Activated naive CD8-positive, alpha-beta T cell (primary cell): ENCODE data around the gene ZNF518A.
"Not testable (repeated sequence)": the region's sequence is repeated elsewhere in the genome, so short reads cannot be mapped to it uniquely, and the experiment has no call there.

ENCODE experiments used
- H3K27ac Mint-ChIP-seq: one replicate; pipeline ENCODE4 v1.8.0; 2021; ENCODE audit warnings: mixed read lengths
- H3K27me3 Mint-ChIP-seq: one replicate; pipeline ENCODE4 v1.8.0; 2021; ENCODE audit warnings: mixed read lengths
- H3K36me3 Mint-ChIP-seq: one replicate; pipeline ENCODE4 v1.8.0; 2021; ENCODE audit warnings: mixed read lengths
- H3K4me1 Mint-ChIP-seq: one replicate; pipeline ENCODE4 v1.8.0; 2021; ENCODE audit warnings: low read depth, mixed read lengths
- H3K4me3 Mint-ChIP-seq: one replicate; pipeline ENCODE4 v1.8.0; 2021; ENCODE audit warnings: mild to moderate bottlenecking, mixed read lengths
- H3K9me3 Mint-ChIP-seq: one replicate; pipeline ENCODE4 v1.8.0; 2021; ENCODE audit warnings: low read depth, mixed read lengths

Gene ZNF518A

DNA sequence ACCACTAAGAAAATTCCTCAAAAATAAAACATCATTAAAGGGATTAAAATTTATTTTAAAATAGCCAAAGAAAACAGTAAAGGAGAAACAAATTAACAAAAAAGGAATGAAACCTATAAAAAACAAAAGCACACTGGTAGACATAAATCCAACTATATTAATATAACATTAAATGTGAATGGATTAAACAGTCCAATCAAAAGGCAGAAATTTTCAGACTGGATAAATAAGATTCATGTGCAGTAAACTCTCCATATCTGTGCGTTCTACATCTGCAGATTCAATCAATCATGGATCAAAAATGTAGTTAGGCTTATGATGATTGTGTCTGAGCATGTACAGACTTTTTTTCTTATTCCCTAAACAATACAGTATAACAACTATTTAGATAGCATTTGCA lies 42.6 kb downstream of the ZNF518A start:
- Mint-ChIP-seq H3K27me3 (peaks cover 11% of the 10 kb centered on the region), H3K4me1 (no peaks in the 10 kb centered on the region), H3K36me3 (peaks cover 15% of the 10 kb centered on the region), H3K27ac (no peak overlapping the region), H3K9me3 (peaks cover 53% of the 10 kb centered on the region), H3K4me3 (no peak overlapping the region)

DNA sequence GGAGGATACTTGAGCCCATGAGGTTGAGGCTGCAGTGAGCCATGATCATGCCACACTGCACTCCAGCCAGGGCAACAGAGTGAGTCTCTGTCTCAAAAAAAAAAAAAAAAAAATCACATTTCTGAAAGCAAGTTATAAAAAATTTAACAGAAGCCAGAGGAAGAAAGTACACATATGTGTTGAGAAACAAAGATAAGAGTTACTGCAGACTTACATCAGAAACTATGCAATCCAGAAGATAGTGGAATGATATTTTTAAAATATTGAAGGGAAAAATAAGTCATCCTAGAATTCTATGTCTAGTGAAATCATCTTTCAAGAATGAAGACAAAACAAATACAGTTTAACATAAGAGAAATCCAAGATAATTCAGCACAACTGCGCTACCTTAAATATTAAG lies 46.9 kb downstream of the ZNF518A start:
- Mint-ChIP-seq H3K27ac (no peak overlapping the region), H3K4me1 (no peaks in the 10 kb centered on the region), H3K4me3 (no peak overlapping the region), H3K9me3 (peaks cover 47% of the 10 kb centered on the region), H3K27me3 (peaks cover 11% of the 10 kb centered on the region), H3K36me3 (peaks cover 10% of the 10 kb centered on the region)

DNA sequence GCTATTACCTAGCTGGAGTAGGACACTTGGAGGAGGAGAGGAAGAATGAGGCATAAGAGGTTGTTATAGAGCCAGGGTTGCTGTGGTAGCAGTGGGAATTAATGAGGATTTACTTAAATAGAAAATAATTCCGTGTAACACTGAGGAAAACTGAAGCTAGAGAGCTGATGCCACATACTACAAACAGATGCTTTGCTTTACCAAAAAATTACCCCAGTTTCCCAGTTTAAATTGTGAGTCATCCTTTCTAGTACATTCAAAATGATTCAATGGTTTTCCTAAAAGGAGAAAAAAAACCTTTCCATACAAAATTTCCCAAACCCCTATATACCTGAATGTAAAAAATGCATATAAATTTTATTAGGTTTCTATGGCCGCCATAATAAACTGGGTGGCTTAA lies 58.3 kb downstream of the ZNF518A start:
- H3K9me3 Mint-ChIP-seq: peaks cover 9% of the 10 kb centered on the region
- no peak overlapping the region for H3K27ac Mint-ChIP-seq
- no peaks in the 10 kb centered on the region for H3K4me1 Mint-ChIP-seq
- H3K4me3 Mint-ChIP-seq: no peak overlapping the region
- H3K36me3 Mint-ChIP-seq: peaks cover 5% of the 10 kb centered on the region
- H3K27me3 Mint-ChIP-seq: peaks cover 16% of the 10 kb centered on the region

DNA sequence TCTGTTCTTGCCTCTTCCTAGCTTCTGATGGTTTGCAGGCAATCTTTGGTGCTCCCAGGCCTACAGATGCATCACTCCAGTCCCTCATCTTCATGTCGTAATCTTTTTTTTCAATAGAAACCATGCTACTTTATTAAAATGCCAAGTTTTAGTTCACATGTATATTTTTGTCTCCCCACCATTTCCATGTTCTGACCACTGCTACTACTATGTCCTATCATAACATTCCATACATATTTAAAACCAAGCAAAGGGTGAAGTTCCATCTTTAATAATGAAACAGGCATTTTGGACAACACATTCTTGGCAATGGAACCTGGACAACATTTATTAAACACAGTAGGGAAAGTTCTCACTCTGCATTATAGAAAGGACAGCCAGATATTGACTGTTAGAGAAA lies 58.8 kb downstream of the ZNF518A start:
- Mint-ChIP-seq H3K4me1 (no peaks in the 10 kb centered on the region), H3K36me3 (peaks cover 5% of the 10 kb centered on the region), H3K27me3 (peaks cover 16% of the 10 kb centered on the region), H3K9me3 (peaks cover 9% of the 10 kb centered on the region), H3K4me3 (no peak overlapping the region), H3K27ac (no peak overlapping the region)

DNA sequence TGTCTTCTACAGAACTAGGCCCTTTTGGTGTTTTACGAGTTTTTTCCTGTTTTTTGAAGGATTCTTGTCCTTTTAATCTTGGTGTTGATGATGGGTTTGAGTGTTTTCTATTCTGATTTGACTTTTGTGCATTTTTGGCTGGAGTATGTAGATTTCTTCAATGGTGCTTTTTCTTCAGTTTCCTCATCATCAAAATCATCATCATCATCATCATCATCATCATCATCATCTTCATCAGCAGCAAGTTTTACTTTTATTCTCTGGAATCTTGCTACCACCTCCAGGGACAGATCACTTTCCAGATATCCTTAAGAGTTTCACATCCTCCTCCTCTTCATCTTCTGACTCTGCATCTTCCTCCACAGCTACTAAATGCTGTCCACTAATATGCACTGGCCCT lies 59.4 kb downstream of the ZNF518A start:
- peaks cover 16% of the 10 kb centered on the region for H3K27me3 Mint-ChIP-seq
- not testable (repeated sequence) for H3K4me1 Mint-ChIP-seq, H3K36me3 Mint-ChIP-seq, H3K9me3 Mint-ChIP-seq, H3K4me3 Mint-ChIP-seq, H3K27ac Mint-ChIP-seq

DNA sequence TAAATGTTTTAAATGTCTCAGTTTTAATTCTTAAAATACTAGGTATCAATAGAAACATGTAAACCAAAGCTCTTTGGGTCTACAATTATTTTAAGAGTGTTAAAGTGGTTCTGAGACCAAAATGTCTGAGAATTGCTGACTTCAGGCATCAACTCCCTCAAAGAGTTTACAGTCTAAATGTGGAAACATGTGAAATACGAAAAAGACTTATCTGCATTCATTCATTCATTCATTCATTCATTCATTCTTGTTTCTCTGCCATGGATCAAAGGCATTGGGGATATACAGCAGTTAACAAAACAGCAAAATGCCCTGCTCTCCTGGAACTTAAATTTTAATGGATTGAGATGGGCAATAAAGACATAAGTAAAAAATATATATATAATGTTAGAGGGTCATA lies 71.4 kb downstream of the ZNF518A start:
- no peaks in the 10 kb centered on the region for H3K4me1 Mint-ChIP-seq
- H3K27ac Mint-ChIP-seq: no peak overlapping the region
- no peaks in the 10 kb centered on the region for H3K36me3 Mint-ChIP-seq
- no peaks in the 10 kb centered on the region for H3K9me3 Mint-ChIP-seq
- H3K4me3 Mint-ChIP-seq: no peak overlapping the region
- peaks cover under 1% of the 10 kb centered on the region for H3K27me3 Mint-ChIP-seq

DNA sequence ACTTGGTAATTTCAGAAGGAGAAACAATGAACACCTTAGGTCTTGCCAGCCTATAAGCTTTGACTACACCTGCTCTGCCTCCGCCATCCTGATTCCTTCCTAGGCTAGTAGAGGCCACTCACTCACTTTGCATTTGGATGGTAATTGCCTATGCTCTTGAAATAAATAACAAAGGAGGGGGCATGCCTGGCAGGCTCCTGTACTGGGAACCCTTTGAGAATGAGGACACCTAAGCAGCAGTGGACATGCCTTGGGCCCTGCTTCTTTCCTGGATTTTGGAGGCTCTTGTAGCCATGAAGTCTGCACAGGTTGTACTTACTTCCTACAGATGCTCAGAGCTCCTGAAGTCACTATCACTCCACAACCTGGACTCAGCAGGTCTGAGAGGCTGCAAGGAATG lies 75.5 kb downstream of the ZNF518A start:
- Mint-ChIP-seq H3K9me3 (no peaks in the 10 kb centered on the region), H3K27ac (no peak overlapping the region), H3K4me1 (no peaks in the 10 kb centered on the region), H3K36me3 (no peaks in the 10 kb centered on the region), H3K4me3 (no peak overlapping the region), H3K27me3 (peaks cover 2% of the 10 kb centered on the region)

DNA sequence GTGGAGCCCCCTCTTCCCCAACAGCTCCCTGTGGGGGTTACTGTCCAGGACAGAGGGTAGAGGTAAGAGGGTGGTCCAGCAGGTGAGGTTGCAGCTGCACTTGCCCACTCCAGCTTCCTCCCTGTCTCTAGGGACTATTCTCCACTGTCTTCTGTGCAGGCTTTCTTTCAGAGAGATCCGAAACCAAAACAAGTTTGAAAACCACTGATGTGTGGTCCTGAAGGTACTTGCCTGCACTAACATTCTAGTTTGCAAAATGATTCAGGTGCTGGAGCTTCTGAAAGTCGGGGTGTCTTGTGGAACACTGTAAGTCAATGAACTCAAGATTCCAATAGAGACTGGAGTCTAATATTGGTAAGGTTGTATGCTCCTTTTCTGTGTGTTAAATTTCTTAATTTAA lies 78.2 kb downstream of the ZNF518A start:
- H3K27me3 Mint-ChIP-seq: peaks cover 2% of the 10 kb centered on the region
- H3K36me3 Mint-ChIP-seq: no peaks in the 10 kb centered on the region
- no peaks in the 10 kb centered on the region for H3K9me3 Mint-ChIP-seq
- no peak overlapping the region for H3K27ac Mint-ChIP-seq
- H3K4me1 Mint-ChIP-seq: no peaks in the 10 kb centered on the region
- no peak overlapping the region for H3K4me3 Mint-ChIP-seq

DNA sequence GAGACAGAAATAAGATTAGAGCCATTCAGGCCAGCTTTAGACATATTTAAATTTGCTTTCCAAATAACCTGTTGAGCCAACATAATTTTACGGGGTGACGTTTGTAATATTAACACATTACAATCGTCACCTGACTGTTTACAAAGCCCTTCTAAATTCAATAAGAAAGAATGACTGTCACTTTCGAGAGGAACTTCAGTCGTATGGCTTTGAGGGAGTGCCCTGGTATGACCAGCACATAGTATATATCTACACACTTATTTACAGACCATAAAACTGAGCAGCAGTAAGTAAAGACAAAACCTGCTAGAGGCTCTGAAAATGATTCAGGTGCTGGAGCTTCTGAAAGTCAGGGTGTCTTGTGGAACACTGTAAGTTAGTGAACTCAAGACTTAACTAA lies 78.8 kb downstream of the ZNF518A start:
- no peak overlapping the region for H3K4me3 Mint-ChIP-seq
- H3K9me3 Mint-ChIP-seq: no peaks in the 10 kb centered on the region
- H3K4me1 Mint-ChIP-seq: no peaks in the 10 kb centered on the region
- no peaks in the 10 kb centered on the region for H3K36me3 Mint-ChIP-seq
- H3K27me3 Mint-ChIP-seq: peaks cover 3% of the 10 kb centered on the region
- no peak overlapping the region for H3K27ac Mint-ChIP-seq

DNA sequence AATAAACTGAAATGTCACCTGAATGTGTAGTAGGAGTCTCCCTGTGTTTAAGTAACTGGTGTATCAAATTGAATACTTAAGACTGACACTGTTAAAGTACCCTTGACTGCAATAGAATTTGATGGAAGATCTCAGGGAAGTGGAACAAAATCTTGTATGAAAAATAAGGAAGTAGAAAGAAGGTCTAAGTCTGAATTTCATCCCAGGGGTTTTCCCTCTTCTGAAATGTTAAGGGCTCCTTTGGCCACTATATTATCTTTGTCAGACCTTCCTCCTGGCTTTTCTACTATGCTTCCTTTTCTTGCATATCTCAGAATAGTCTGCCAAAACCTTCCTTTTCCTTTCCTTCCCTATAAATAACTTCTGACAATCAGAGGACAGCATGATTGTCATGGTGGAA lies 81.7 kb downstream of the ZNF518A start:
- peaks cover 6% of the 10 kb centered on the region for H3K27me3 Mint-ChIP-seq
- H3K9me3 Mint-ChIP-seq: no peaks in the 10 kb centered on the region
- H3K36me3 Mint-ChIP-seq: no peaks in the 10 kb centered on the region
- no peaks in the 10 kb centered on the region for H3K4me1 Mint-ChIP-seq
- no peak overlapping the region for H3K4me3 Mint-ChIP-seq
- no peak overlapping the region for H3K27ac Mint-ChIP-seq

DNA sequence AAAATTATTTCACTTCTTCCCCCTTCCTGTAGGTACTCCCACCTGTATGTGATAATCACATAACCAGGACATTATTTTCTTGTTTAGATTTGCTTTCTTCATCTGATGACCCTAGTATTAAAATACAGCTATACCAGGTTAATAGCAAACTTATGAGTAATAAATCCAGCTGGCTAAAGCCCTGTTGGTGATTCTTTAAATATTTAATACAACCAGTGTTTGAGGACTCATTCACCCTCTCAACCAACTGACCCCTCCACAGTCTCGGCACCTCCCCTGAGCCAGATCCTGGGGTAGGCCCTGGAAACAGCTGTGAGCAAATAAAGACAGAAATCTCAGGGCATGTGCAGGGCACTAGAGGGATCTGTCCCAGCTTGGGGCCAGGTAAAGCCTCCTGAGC lies 82.8 kb downstream of the ZNF518A start:
- Mint-ChIP-seq H3K27ac (no peak overlapping the region), H3K9me3 (no peaks in the 10 kb centered on the region), H3K4me1 (no peaks in the 10 kb centered on the region), H3K36me3 (no peaks in the 10 kb centered on the region), H3K4me3 (no peak overlapping the region), H3K27me3 (peaks cover 5% of the 10 kb centered on the region)
